CD4-positive, alpha-beta memory T cell (primary cell): ENCODE measurements around the gene THEM5. TPM values are rescaled to one million over a fixed set of nuclear protein-coding genes. Genes with fewer than 3 reads are reported as not detected.

Source experiments
- CTCF ChIA-PET: fragments of 350-600 bp; sonication (Branson Sonifier 250); formaldehyde crosslinking; loops from one replicate; lab custom pipeline; 2021; ENCODE audit warnings: inconsistent platforms; ENCODE audit not compliant: partially characterized antibody; lab: Charles Lee
- POLR2A ChIA-PET: fragments of 350-600 bp; sonication (Branson Sonifier 250); formaldehyde crosslinking; loops from one replicate; lab custom pipeline; 2021; ENCODE audit not compliant: partially characterized antibody; lab: Charles Lee
- DNase-seq, 5 donors: peaks; one replicate each; pipeline versions ENCODE4 v3.0.0 to v3.0.0-alpha.2; 2020 to 2022; ENCODE audit warnings: mixed read lengths in 1 of 5
- H3K27ac ChIP-seq: one replicate; pipeline ENCODE4 v1.7.0; 2013; ENCODE audit warnings: low read depth, low read length
- H3K27me3 ChIP-seq: 2 replicates; pipeline ENCODE4 v1.7.0; 2013; ENCODE audit warnings: mild to moderate bottlenecking, low read length, moderate library complexity; ENCODE audit not compliant: insufficient read depth
- H3K36me3 ChIP-seq: 2 replicates; pipeline ENCODE4 v1.7.0; 2013; ENCODE audit warnings: mild to moderate bottlenecking, low read length, moderate library complexity; ENCODE audit not compliant: insufficient read depth
- H3K4me1 ChIP-seq: 2 replicates; pipeline ENCODE4 v1.7.0; 2013; ENCODE audit warnings: mild to moderate bottlenecking, low read length, moderate library complexity; ENCODE audit not compliant: insufficient read depth
- H3K4me3 ChIP-seq, 2 donors: one replicate each; pipeline ENCODE4 v1.7.0; 2013; ENCODE audit warnings: low read length in 2 of 2, mild to moderate bottlenecking in 1 of 2
- H3K9me3 ChIP-seq, 2 donors: one replicate each; pipeline ENCODE4 v1.7.0; 2013; ENCODE audit warnings: low read length in 2 of 2, control low read depth in 1 of 2; ENCODE audit not compliant: control insufficient read depth in 1 of 2
- H3K27ac Mint-ChIP-seq, 7 donors: one replicate each; pipeline ENCODE4 v1.8.0; 2020 to 2021; ENCODE audit warnings: mixed read lengths in 7 of 7, mild to moderate bottlenecking in 6 of 7, inconsistent platforms in 3 of 7, moderate library complexity in 3 of 7
- H3K27me3 Mint-ChIP-seq, 2 donors: one replicate each; pipeline ENCODE4 v1.8.0; 2020 to 2021; ENCODE audit warnings: mixed read lengths in 2 of 2
- H3K36me3 Mint-ChIP-seq, 2 donors: one replicate each; pipeline ENCODE4 v1.8.0; 2020 to 2021; ENCODE audit warnings: mixed read lengths in 2 of 2, inconsistent platforms in 1 of 2, mild to moderate bottlenecking in 1 of 2
- H3K4me1 Mint-ChIP-seq, 4 donors: one replicate each; pipeline ENCODE4 v1.8.0; 2020 to 2021; ENCODE audit warnings: mixed read lengths in 4 of 4, mild to moderate bottlenecking in 1 of 4
- H3K4me3 Mint-ChIP-seq, 8 donors: one replicate each; pipeline ENCODE4 v1.8.0; 2020 to 2021; ENCODE audit warnings: mixed read lengths in 8 of 8, mild to moderate bottlenecking in 7 of 8, moderate library complexity in 6 of 8, inconsistent platforms in 3 of 8
- H3K9me3 Mint-ChIP-seq, 8 donors: one replicate each; pipeline ENCODE4 v1.8.0; 2020 to 2021; ENCODE audit warnings: mixed read lengths in 8 of 8, mild to moderate bottlenecking in 5 of 8, inconsistent platforms in 3 of 8, moderate library complexity in 1 of 8
- intact Hi-C: fragments of 100-400 bp; cut with micrococcal nuclease; formaldehyde crosslinking; loops from one replicate; pipeline ENCODE4 v1.15.1; 2023
- polyA plus RNA-seq, 2 donors: library from polyadenylated mRNA; unstranded; fragments of 300-500 nt; fragmentation: Illumina TruSeq; gene quantifications; one replicate each; pipeline ENCODE4 v1.2.3, GENCODE V29; 2021
- total RNA-seq, 2 experiments: library from RNA; stranded (reverse); gene quantifications; one replicate each; pipeline ENCODE4 v1.2.3, GENCODE V29; 2021

THEM5 gene
- total and polyA plus RNA-seq, 4 experiments from 2014 or later = 0.40 TPM; not detected in 3

GRCh38 chr1:151843398-151843797 is 10.1 kb downstream of the THEM5 start:
- ChIA-PET CTCF (interaction anchor here (0.7 to 1.1 kb wide), 2 partner anchors 109 to 159 kb away, joined by 3 to 6 read pairs; no protein-coding TSS in a partner anchor), POLR2A (no interaction called here)
- no peaks in the 10 kb centered on the region for H3K9me3 ChIP-seq
- H3K36me3 Mint-ChIP-seq = peaks cover 14 to 22% of the 10 kb centered on the region in 2 donors
- H3K4me1 Mint-ChIP-seq = peaks cover 16 to 49% (median 38%) of the 10 kb centered on the region in 4 donors
- H3K9me3 Mint-ChIP-seq = no peaks in the 10 kb centered on the region
- H3K27ac ChIP-seq = no peak overlapping the region
- H3K27ac Mint-ChIP-seq = peak overlapping the region in 1 of 7 donors; percentile 57
- H3K27me3 Mint-ChIP-seq = no peaks in the 10 kb centered on the region
- H3K36me3 ChIP-seq = no peaks in the 10 kb centered on the region
- peaks cover 25% of the 10 kb centered on the region for H3K4me1 ChIP-seq
- DNase-seq = no peak
- no peak overlapping the region for H3K4me3 ChIP-seq
- H3K27me3 ChIP-seq = no peaks in the 10 kb centered on the region
- no peak overlapping the region for H3K4me3 Mint-ChIP-seq
- intact Hi-C loops = no loop called here

GRCh38 chr1:151841141-151841540 is 12.4 kb downstream of the THEM5 start:
- H3K4me1 Mint-ChIP-seq = peaks cover 25 to 55% (median 47%) of the 10 kb centered on the region in 4 donors
- Histone ChIP-seq H3K9me3 (no peaks in the 10 kb centered on the region), H3K4me3 (no peak overlapping the region), H3K4me1 (peaks cover 40% of the 10 kb centered on the region), H3K27me3 (no peaks in the 10 kb centered on the region), H3K27ac (no peak overlapping the region), H3K36me3 (no peaks in the 10 kb centered on the region)
- intact Hi-C loops = no loop called here
- peaks cover 14 to 18% of the 10 kb centered on the region in 2 donors for H3K36me3 Mint-ChIP-seq
- no peaks in the 10 kb centered on the region for H3K27me3 Mint-ChIP-seq
- H3K27ac Mint-ChIP-seq = peak overlapping the region; percentile 82 to 98 (median 94)
- DNase-seq = no peak
- peaks cover 0 to 3% (median 0%) of the 10 kb centered on the region in 8 donors for H3K9me3 Mint-ChIP-seq
- peak overlapping the region in 3 of 8 donors; percentile 84 to 93 (median 90) for H3K4me3 Mint-ChIP-seq
- POLR2A ChIA-PET = interaction anchor here (0.8 to 7.5 kb wide), 7 partner anchors 12 to 78 kb away, joined by 3 to 127 read pairs (median 8); partner anchors contain the start of genes MRPL9, RORC and THEM4
- CTCF ChIA-PET = interaction anchor here (0.8 to 2.0 kb wide), 6 partner anchors 11 to 161 kb away, joined by 3 to 9 read pairs (median 5); no protein-coding TSS in a partner anchor

GRCh38 chr1:151840421-151840820 is 13.1 kb downstream of the THEM5 start:
- peaks cover 47% of the 10 kb centered on the region for H3K4me1 ChIP-seq
- peak overlapping the region; percentile 84 to 93 (median 88) for H3K4me3 Mint-ChIP-seq
- peak overlapping the region; percentile 82 to 98 (median 94) for H3K27ac Mint-ChIP-seq
- peaks cover 14 to 15% of the 10 kb centered on the region in 2 donors for H3K36me3 Mint-ChIP-seq
- no peaks in the 10 kb centered on the region for H3K36me3 ChIP-seq
- intact Hi-C loops = no loop called here
- no peak for DNase-seq
- peak overlapping the region in 1 of 2 donors; percentile 83 for H3K4me3 ChIP-seq
- no peaks in the 10 kb centered on the region for H3K27me3 ChIP-seq
- peaks cover 27 to 59% (median 49%) of the 10 kb centered on the region in 4 donors for H3K4me1 Mint-ChIP-seq
- POLR2A ChIA-PET = interaction anchor here (0.8 to 7.5 kb wide), 16 partner anchors 9 to 301 kb away, joined by 3 to 127 read pairs (median 5); partner anchors contain the start of genes MRPL9, RORC, TDRKH and THEM4
- H3K9me3 Mint-ChIP-seq = peaks cover 0 to 3% (median 0%) of the 10 kb centered on the region in 8 donors
- CTCF ChIA-PET = interaction anchor here (0.8 to 2.0 kb wide), 10 partner anchors 8 to 396 kb away, joined by 3 to 9 read pairs (median 5); no protein-coding TSS in a partner anchor
- H3K27ac ChIP-seq = peak overlapping the region; percentile 75
- no peaks in the 10 kb centered on the region for H3K27me3 Mint-ChIP-seq
- H3K9me3 ChIP-seq = no peaks in the 10 kb centered on the region

- Histone ChIP-seq H3K4me1 (peaks cover 54% of the 10 kb centered on the region), H3K4me3 (peak within 1 kb of the TSS; percentile 52 to 83), H3K27me3 (no peaks in the 10 kb centered on the region), H3K27ac (peak within 1 kb of the TSS; percentile 75), H3K9me3 (no peaks in the 10 kb centered on the region), H3K36me3 (no peaks in the 10 kb centered on the region)
- intact Hi-C loops = loop anchor here (2.0 to 5.0 kb wide), 6 partner anchors 68 to 382 kb away; partner anchors contain the start of genes POGZ, SNX27 and THEM4
- DNase-seq = peak; percentile 75 to 87 (median 79)
- Mint-ChIP-seq H3K27me3 (no peaks in the 10 kb centered on the region), H3K4me1 (peaks cover 27 to 66% (median 52%) of the 10 kb centered on the region in 4 donors), H3K4me3 (peak within 1 kb of the TSS; percentile 84 to 93 (median 88)), H3K9me3 (peaks cover 0 to 3% (median 0%) of the 10 kb centered on the region in 8 donors), H3K27ac (peak within 1 kb of the TSS; percentile 82 to 98 (median 94)), H3K36me3 (peaks cover 9 to 12% of the 10 kb centered on the region in 2 donors)
- ChIA-PET POLR2A (interaction anchor here (0.9 to 7.5 kb wide), 20 partner anchors 8 to 328 kb away, joined by 3 to 127 read pairs (median 4); partner anchors contain the start of genes CGN, MRPL9, RORC and TDRKH), CTCF (interaction anchor here (0.8 to 2.0 kb wide), 11 partner anchors 9 to 396 kb away, joined by 3 to 9 read pairs (median 5); no protein-coding TSS in a partner anchor)
Measured at GRCh38 chr1:151839457-151840403, 13.8 kb downstream of the THEM5 start, which contains the start of gene C2CD4D. Gene C2CD4D, minus strand, starts transcription at chr1:151839820. Its CDS starts 831 bp downstream, at chr1:151838989.

- POLR2A ChIA-PET = interaction anchor here (1.0 to 7.5 kb wide), 10 partner anchors 8 to 328 kb away, joined by 3 to 127 read pairs (median 10); partner anchors contain the start of genes CGN, MRPL9, RORC and TDRKH
- no peaks in the 10 kb centered on the region for H3K27me3 ChIP-seq
- DNase-seq = no peak
- Mint-ChIP-seq H3K36me3 (peaks cover 2 to 7% of the 10 kb centered on the region in 2 donors), H3K4me1 (peaks cover 30 to 72% (median 55%) of the 10 kb centered on the region in 4 donors), H3K9me3 (peaks cover 0 to 3% (median 0%) of the 10 kb centered on the region in 8 donors), H3K27ac (peak overlapping the region; percentile 82 to 98 (median 94)), H3K4me3 (peak overlapping the region; percentile 84 to 93 (median 88)), H3K27me3 (no peaks in the 10 kb centered on the region)
- H3K4me3 ChIP-seq = peak overlapping the region; percentile 52 to 83
- H3K4me1 ChIP-seq = peaks cover 61% of the 10 kb centered on the region
- no peaks in the 10 kb centered on the region for H3K36me3 ChIP-seq
- intact Hi-C loops = loop anchor here (2.0 to 5.0 kb wide), 6 partner anchors 68 to 382 kb away; partner anchors contain the start of genes POGZ, SNX27 and THEM4
- CTCF ChIA-PET = interaction anchor here (1.1 to 2.0 kb wide), 4 partner anchors 9 to 163 kb away, joined by 3 to 9 read pairs (median 5); no protein-coding TSS in a partner anchor
- no peaks in the 10 kb centered on the region for H3K9me3 ChIP-seq
- H3K27ac ChIP-seq = peak overlapping the region; percentile 75
Measured at GRCh38 chr1:151839082-151839412, 14.5 kb downstream of the THEM5 start.

- Histone ChIP-seq H3K27ac (peak overlapping the region; percentile 75), H3K9me3 (no peaks in the 10 kb centered on the region), H3K27me3 (no peaks in the 10 kb centered on the region), H3K4me1 (peaks cover 67% of the 10 kb centered on the region), H3K36me3 (no peaks in the 10 kb centered on the region), H3K4me3 (peak overlapping the region; percentile 52 to 83)
- intact Hi-C loops = loop anchor here (1.0 to 5.0 kb wide), 7 partner anchors 69 to 381 kb away; partner anchors contain the start of genes MRPL9, POGZ, SNX27 and THEM4
- Mint-ChIP-seq H3K27ac (peak overlapping the region; percentile 82 to 98 (median 94)), H3K36me3 (peaks cover 0 to 7% of the 10 kb centered on the region in 2 donors), H3K27me3 (no peaks in the 10 kb centered on the region), H3K4me3 (peak overlapping the region; percentile 84 to 93 (median 88)), H3K4me1 (peaks cover 36 to 78% (median 61%) of the 10 kb centered on the region in 4 donors), H3K9me3 (peaks cover 0 to 3% (median 0%) of the 10 kb centered on the region in 8 donors)
- CTCF ChIA-PET = interaction anchor here (1.1 to 5.4 kb wide), 3 partner anchors 10 to 75 kb away, joined by 3 to 32 read pairs (median 7); partner anchors contain the start of gene MRPL9
- POLR2A ChIA-PET = interaction anchor here (0.7 to 7.5 kb wide), 15 partner anchors 9 to 394 kb away, joined by 3 to 127 read pairs (median 4); partner anchors contain the start of genes CGN, MRPL9, RORC and S100A10
- DNase-seq = peak in 3 of 5 donors; percentile 46 to 47 (median 46)
Measured at GRCh38 chr1:151838222-151839081, 15.1 kb downstream of the THEM5 start.
